GM18861 (cell line): ENCODE results near the gene VPS51.

Experiments used
- ATAC-seq: cut with Tn5 transposase; IDR thresholded peaks from one replicate; pipeline ENCODE4 v1.9.1; 2021; ENCODE audit not compliant: unreplicated experiment

VPS51 gene

GRCh38 chr11:65071907-65072630 is 23.9 kb upstream of the VPS51 start:
- no peak for ATAC-seq

- no peak for ATAC-seq
Measured at GRCh38 chr11:65072631-65072966, 23.4 kb upstream of the VPS51 start.

- ATAC-seq = no peak
Measured at GRCh38 chr11:65077451-65077850, 18.6 kb upstream of the VPS51 start.

DNA sequence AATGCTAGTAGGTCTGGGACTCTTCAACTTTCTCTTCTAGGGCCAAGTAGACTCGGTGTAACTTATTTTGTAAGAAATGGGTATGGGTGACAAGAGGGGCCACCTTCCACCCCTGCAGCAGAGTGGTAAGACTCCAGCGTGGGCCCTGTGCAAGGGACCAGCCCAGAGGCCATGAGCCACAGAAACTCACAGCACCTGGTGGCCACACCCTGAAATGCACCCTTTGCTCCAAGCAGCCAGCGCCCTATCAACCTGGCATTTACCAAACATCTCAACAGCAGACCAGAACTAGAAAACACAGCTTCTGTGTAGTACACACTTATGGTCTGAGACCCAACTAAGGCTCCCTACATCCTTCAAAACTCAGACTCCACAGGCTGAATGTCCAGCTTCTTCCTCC is 17.9 kb upstream of the VPS51 start:
- ATAC-seq = no peak

DNA sequence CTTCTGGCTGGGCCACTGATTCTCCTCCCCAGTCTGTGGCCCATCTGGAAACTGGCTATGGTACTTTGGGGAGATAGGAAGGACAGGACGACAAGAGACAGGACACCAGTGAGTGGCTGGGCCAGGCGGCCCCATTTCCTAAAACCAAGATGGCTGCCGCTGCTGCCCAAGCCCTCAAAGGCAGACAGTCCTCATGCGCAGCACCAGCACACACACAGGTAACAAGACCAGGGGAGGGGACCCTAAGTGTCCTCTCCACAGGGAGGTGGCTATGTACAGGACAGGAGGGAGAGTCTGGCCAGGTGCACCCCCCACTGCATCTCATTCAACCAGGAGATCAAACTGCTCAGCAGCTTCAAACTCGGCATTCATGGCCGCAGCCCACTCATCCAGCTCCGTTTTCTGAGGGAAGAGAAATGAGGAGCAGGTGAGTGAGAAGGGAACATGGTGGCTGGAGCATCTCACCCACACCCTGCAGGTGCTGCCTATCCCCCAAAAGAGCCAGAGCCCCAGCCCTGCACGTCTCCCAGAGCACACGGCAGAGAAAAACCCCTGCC is 17.1 kb upstream of the VPS51 start:
- ATAC-seq = no peak

DNA sequence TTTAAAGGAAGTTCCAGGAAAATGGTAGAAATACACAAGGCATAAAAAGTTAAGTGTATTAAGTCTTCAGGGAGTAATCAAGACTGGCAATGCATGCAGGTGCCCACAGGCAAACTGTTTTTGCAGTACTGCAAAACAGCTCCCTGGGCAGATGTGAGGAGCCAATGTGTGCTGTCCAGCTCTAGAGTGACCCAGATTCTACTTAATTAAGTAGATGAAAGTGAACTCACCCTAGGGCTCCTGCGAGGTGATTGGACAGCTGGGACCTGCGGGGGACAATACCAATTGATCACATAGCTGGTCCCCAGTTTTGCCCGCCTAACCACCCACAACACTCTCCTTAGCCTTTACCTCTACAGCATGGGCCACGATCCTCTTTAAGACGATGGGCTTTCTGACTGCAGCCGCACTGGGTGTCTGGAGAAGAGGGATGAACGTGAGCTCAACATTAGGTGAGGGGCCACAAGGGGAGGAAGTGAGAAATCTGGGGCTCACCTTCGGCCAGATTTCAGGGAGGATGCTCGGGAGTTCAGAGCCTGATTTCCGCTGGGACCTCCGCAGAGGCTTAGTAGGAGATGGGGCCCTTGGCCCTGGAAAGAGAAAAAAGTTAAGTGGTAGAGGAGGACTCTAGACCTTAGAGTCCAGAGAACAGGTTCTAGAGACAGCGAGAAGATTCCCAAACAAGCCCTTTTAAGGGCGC is 12.7 kb upstream of the VPS51 start:
- ATAC-seq = peak; percentile 4

GRCh38 chr11:65083834-65084597 is 12.0 kb upstream of the VPS51 start, which contains the start of the genes CDCA5 and ZFPL1:
CDCA5 (minus strand) TSS chr11:65084040; CDS start chr11:65083978, 62 bp downstream.
ZFPL1 (plus strand) TSS chr11:65084222; CDS start chr11:65084699, 477 bp downstream.
- peak; percentile 78 for ATAC-seq

GRCh38 chr11:65084598-65085375 is 11.2 kb upstream of the VPS51 start:
- no peak for ATAC-seq

DNA sequence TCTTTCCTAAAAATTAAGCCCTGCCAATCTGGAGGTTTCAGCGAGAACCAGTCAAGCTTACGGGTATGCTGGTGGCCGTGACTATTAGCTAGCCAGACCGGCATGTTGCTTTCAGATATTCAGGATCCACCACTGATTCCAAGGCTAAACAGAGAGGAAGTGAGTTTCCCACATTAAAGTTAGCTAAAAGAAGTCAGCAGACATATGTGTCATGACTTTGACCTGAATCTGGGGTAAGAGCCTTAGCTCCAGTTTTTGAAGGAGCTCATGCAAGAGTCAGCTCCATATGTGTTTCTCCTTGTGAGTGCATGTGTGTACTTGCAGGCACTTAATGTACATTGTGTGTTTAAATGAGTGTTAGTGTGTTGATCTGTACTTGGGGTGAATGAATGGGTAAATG is 10.6 kb upstream of the VPS51 start:
- no peak for ATAC-seq

GRCh38 chr11:65086809-65087208 is 9.2 kb upstream of the VPS51 start:
- ATAC-seq = no peak

GRCh38 chr11:65087216-65087615 is 8.8 kb upstream of the VPS51 start:
- no peak for ATAC-seq

DNA sequence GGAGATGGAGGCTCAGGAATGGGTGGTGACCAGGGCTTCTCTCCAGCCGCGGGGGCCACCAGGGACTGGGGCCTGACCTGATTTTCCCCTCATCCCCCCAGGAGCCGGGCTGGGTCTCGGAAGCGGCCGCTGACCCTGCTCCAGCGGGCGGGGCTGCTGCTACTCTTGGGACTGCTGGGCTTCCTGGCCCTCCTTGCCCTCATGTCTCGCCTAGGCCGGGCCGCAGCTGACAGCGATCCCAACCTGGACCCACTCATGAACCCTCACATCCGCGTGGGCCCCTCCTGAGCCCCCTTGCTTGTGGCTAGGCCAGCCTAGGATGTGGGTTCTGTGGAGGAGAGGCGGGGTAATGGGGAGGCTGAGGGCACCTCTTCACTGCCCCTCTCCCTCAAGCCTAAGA is 8.2 kb upstream of the VPS51 start:
- ATAC-seq = no peak

DNA sequence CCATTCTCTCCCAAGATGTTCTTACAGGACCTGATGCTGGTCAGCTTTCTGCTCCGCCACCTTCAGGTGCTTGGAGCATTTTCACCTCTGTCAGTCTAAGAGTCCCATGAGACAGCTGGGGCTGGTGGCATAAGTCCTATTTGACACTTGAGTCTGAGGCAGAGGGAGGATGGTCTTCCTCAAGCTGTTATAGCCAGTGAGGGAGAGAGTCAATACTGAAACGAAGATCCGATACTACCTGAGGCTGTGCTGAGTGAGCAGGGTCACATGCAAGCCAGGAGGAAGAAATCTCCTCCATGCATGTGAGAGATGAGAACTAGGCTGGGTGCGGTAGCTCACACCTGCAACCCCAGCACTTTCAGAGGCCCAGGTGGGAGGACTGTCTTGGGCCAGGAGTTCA is 6.4 kb upstream of the VPS51 start:
- no peak for ATAC-seq

DNA sequence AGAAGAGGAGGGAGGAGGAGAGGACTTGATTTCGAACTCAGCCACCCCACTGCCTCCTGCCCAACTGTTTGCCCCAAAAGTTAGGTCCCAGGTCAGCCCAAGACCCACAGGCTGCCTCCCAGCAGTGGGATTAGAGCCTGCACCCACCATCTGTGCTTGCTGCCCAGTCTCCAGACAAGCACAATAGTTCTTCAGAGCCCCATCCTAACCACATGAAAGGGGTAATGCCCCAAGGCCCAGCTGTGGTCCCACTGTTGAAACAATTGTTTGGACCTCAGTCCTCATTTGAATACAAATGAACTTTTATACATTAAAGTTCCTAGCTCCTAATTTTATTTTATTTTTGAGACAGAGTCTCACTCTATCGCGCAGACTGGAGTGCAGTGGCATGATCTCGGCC is 5.4 kb upstream of the VPS51 start:
- ATAC-seq = no peak

- no peak for ATAC-seq
Measured at GRCh38 chr11:65095427-65095826, 587 bp upstream of the VPS51 start.

GRCh38 chr11:65096926-65097325 is 912 bp downstream of the VPS51 start:
- no peak for ATAC-seq

DNA sequence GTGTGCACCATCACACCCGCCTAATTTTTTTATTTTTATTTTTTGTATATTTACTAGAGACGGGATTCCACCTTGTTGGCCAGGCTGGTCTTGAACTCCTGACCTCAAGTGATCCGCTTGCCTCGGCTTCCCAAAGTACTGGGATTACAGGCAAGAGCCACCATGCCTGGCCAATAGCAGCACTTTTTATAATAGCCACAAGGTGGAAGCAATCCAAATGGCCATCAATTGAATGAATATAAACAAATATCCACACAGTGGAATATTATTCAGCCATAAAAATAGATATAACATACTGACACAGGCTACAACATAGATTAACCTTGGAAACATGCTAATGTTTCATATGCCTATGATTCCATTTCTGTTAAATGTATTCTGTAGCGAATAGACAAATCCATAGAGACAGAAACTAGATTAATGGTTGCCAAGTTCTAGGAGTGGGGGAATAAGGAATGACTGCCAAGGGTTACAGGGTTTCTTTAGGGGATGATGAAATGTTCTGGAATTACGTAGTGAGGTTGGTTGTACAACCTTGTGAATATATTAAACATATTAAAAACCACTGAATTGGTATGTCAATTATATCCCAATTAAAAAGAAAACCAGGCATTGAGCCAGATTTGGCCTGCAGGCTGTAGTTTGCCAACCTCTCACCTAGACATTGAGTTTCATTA is 4.8 kb downstream of the VPS51 start:
- no peak for ATAC-seq

DNA sequence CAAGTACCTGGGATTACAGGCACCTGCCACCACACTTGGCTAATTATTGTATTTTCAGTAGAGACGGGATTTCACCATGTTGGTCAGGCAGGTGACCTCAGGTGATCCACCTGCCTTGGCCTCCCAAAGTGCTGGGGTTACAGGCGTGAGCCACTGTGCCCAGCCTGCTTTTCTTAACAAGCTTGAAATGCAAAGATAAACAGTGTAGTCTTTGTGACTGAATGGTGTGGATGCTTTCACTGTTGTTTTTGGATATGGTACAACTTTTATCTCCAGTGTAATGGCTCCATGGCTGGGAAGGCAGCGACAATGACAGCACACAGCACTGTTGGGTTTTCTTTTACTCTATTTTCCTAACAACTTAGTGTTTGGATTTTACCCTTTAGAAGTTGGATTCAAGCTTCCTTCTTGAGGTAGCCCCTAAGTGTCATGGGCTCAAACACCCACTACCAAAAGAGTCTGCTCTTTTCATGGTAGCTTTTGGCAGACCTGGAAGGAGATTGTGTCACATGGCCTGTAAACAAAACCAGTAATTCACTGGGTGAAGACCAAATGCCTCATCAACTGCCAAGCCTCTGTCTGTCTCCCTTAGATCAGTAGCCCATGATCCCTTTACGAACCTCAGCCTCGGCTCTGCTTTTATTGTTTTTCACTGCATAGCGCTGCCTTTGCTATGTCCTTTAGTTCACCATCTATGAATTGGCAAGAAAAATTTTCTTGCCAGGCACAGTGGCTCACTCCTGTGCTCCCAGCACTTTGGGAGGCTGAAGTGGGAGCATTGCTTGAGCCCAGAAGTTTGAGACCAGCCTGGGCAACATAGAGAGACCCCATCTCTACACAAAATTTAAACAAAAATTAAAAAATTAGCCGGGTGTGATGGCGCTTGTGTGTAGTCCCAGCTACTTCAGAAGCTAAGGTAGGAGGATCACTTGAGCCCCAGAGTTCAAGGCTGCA is 6.4 kb downstream of the VPS51 start:
- no peak for ATAC-seq

- no peak for ATAC-seq
Measured at GRCh38 chr11:65103476-65103875, 7.5 kb downstream of the VPS51 start.
